ENCODE measurements around the gene AVP. TPM values are rescaled to one million over a fixed set of nuclear protein-coding genes. Genes with fewer than 3 reads are reported as not detected.
"Not testable (repeated sequence)": the region's sequence is repeated elsewhere in the genome, so short reads cannot be mapped to it uniquely, and the experiment has no call there.

Gene AVP
- total RNA-seq, 1 experiment from 2014 or later = not detected

DNA sequence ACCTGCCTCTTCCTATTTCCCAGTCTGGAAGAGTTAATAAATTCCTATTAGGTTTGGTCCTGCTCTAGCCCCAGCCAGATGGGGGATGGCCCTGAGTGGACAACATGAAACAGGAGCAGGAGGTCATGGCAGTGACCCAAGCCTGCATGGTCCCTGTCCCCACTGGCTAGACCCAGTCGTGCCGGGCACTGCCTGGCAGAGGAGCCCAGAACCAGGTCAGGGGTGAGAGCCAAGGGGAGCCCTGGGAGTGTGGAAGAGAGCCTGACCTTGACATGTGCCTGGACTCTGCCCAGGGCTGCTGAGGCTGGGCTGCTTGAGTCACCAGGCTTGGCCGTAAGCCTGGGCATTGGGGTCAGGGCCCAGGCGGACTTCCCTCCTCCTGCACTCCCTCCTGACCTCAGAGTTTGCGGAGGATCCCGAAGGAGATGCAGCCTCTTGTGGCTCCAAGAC is 3.6 kb downstream of the AVP start:
- Histone ChIP-seq H3K9me3 (replicated peaks) (no peaks in the 10 kb centered on the region), H3K27ac (no peak overlapping the region), H3K4me3 (no peak overlapping the region), H3K36me3 (no peaks in the 10 kb centered on the region), H3K4me1 (no peaks in the 10 kb centered on the region), H3K27me3 (no peaks in the 10 kb centered on the region)
- DNase-seq = no peak

DNA sequence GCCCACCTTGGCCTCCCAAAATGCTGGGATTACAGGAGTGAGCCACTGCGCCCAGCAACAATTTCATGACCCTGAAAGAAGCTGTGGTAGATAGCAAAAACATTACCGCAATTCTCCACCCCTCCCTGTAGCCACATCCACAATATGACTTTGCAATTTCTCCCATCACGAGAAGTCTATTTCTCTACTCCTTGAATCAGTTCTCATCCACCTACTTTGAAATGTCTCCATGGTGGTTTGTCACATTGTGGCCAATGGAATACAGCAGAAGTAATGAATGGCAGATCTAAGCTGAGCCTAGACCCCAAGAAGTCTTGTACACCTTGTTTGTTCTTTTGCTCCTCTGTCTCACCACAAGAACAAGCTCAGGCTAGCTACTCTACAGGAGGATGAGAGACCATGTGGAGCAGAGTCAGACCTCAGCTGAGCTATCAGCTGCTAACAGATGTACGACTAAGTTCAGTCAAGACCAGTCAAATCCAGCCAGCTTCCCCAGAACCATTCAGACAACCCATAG is 6.8 kb downstream of the AVP start:
- no peaks in the 10 kb centered on the region for H3K27me3 ChIP-seq
- no peak overlapping the region for H3K4me3 ChIP-seq
- H3K9me3 ChIP-seq (replicated peaks) = no peaks in the 10 kb centered on the region
- no peaks in the 10 kb centered on the region for H3K4me1 ChIP-seq
- no peak for DNase-seq
- no peak overlapping the region for H3K27ac ChIP-seq
- no peaks in the 10 kb centered on the region for H3K36me3 ChIP-seq

GRCh38 chr20:3075315-3075714 is 9.2 kb downstream of the AVP start:
- H3K4me1 ChIP-seq; DNase-seq; H3K27ac ChIP-seq; H3K9me3 ChIP-seq (replicated peaks); H3K36me3 ChIP-seq; H3K4me3 ChIP-seq; H3K27me3 ChIP-seq: not testable (repeated sequence)

- Histone ChIP-seq H3K36me3 (no peaks in the 10 kb centered on the region), H3K27me3 (no peaks in the 10 kb centered on the region), H3K9me3 (replicated peaks) (no peaks in the 10 kb centered on the region), H3K27ac (no peak overlapping the region), H3K4me3 (no peak overlapping the region), H3K4me1 (no peaks in the 10 kb centered on the region)
- no peak for DNase-seq
These were observed 9.7 kb downstream of the AVP start for GRCh38 chr20:3074812-3075211.

- H3K27me3 ChIP-seq; H3K27ac ChIP-seq; H3K4me1 ChIP-seq; DNase-seq; H3K4me3 ChIP-seq; H3K9me3 ChIP-seq (replicated peaks); H3K36me3 ChIP-seq: not testable (repeated sequence)
These were observed 11.3 kb downstream of the AVP start for GRCh38 chr20:3073251-3073643.

GRCh38 chr20:3072530-3073250 is 11.8 kb downstream of the AVP start:
- Histone ChIP-seq H3K27ac (no peak overlapping the region), H3K27me3 (no peaks in the 10 kb centered on the region), H3K36me3 (no peaks in the 10 kb centered on the region), H3K4me1 (0 out of 2 replicates have a peak, but pooled peaks cover 2% of the 10 kb centered on the region), H3K4me3 (no peak overlapping the region), H3K9me3 (replicated peaks) (no peaks in the 10 kb centered on the region)
- no peak for DNase-seq

- no peaks in the 10 kb centered on the region for H3K27me3 ChIP-seq
- H3K36me3 ChIP-seq = no peaks in the 10 kb centered on the region
- DNase-seq = no peak
- H3K4me3 ChIP-seq = no peak within 1 kb of the TSS
- H3K4me1 ChIP-seq = 0 out of 2 replicates have a peak, but pooled peaks cover 2% of the 10 kb centered on the region
- no peaks in the 10 kb centered on the region for H3K9me3 ChIP-seq (replicated peaks)
- no peak within 1 kb of the TSS for H3K27ac ChIP-seq
These were observed 12.7 kb downstream of the AVP start, which contains the start of gene OXT for GRCh38 chr20:3071610-3072529. TSS of gene OXT (plus strand) at chr20:3071620. CDS start at chr20:3071656, 36 bp downstream.

DNA sequence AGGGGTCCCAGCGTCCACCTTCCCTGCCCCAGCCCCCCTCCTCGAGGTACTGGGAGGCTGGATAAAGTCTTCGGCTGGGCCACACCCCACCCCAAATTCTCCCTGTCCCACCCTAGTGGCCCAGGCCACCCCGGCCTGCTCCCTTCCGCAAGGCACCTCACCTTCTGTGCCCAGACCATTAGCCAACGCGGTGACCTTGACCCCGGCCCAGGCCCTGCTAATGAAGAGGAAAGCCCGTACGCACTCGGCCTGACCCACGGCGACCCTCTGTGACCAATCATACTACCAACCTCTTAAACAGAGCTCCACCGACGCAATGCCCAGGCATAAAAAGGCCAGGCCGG is 13.3 kb downstream of the AVP start:
- Histone ChIP-seq H3K9me3 (replicated peaks) (no peaks in the 10 kb centered on the region), H3K36me3 (no peaks in the 10 kb centered on the region), H3K4me3 (no peak overlapping the region), H3K4me1 (0 out of 2 replicates have a peak, but pooled peaks cover 2% of the 10 kb centered on the region), H3K27me3 (no peaks in the 10 kb centered on the region), H3K27ac (no peak overlapping the region)
- no peak for DNase-seq

GRCh38 chr20:3070725-3071124 is 13.8 kb downstream of the AVP start:
- Histone ChIP-seq H3K36me3 (no peaks in the 10 kb centered on the region), H3K9me3 (replicated peaks) (no peaks in the 10 kb centered on the region), H3K4me1 (0 out of 2 replicates have a peak, but pooled peaks cover 2% of the 10 kb centered on the region), H3K27me3 (no peaks in the 10 kb centered on the region), H3K27ac (no peak overlapping the region), H3K4me3 (no peak overlapping the region)
- no peak for DNase-seq

DNA sequence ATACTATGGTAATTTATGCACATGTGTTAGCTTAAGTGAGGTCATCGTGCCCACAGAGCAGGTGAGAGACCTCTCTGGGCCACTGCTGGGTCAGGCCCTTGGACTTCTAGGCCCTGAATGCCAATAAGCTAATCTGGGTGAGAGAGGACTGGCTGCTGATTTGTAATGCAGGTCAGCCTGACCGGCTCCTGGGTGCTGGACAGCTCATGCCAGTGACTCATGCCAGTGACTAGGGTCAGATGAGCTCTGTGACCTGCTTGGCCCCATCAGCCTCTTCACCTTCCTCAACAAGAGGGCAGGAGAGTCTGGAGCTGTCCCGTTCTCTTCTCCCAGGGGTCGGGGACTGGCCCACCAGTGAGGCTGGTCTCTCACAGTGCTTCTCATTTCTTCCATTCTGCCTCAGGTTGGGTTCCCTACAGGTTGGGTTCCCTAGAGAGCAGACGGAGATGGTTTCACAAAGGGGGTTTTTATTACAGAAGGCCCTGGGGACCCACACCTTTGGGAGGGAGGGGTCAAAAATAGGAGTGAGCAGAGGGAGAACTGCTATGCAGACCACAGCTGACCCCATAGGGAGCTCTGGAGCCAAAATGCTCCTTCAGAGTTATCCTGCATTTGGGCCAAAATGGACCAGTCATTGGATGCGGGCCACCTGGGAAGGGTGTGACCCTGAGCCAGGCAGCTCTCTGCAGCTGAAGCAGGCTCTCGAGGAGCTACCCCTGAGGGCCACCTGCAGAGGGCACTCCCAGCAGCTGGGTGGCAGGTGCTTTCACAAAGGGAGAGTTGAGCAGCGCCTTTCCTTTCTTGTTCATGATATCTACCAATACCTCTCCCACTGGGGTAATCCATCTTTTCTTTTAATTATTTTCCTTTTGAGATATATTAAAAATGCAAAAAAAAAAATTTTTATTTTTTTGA is 15.3 kb downstream of the AVP start:
- Histone ChIP-seq H3K27ac (no peak overlapping the region), H3K27me3 (no peaks in the 10 kb centered on the region), H3K4me3 (no peak overlapping the region), H3K36me3 (no peaks in the 10 kb centered on the region), H3K4me1 (0 out of 2 replicates have a peak, but pooled peaks cover 2% of the 10 kb centered on the region), H3K9me3 (replicated peaks) (no peaks in the 10 kb centered on the region)
- DNase-seq = no peak

GRCh38 chr20:3068075-3068474 is 16.4 kb downstream of the AVP start:
- peak in 1 of 2 experiments; percentile 32 for DNase-seq
- Histone ChIP-seq H3K27ac (no peak overlapping the region), H3K4me3 (no peak overlapping the region)

GRCh38 chr20:3067139-3068014 is 17.1 kb downstream of the AVP start:
- Histone ChIP-seq H3K9me3 (replicated peaks) (no peaks in the 10 kb centered on the region), H3K4me3 (no peak overlapping the region), H3K27me3 (no peaks in the 10 kb centered on the region), H3K27ac (no peak overlapping the region), H3K4me1 (0 out of 2 replicates have a peak, but pooled peaks cover 2% of the 10 kb centered on the region), H3K36me3 (no peaks in the 10 kb centered on the region)
- DNase-seq = no peak

More at GRCh38 chr20:3068075-3068474, 16.4 kb downstream of the AVP start:
- Histone ChIP-seq H3K27me3 (no peaks in the 10 kb centered on the region), H3K4me1 (0 out of 2 replicates have a peak, but pooled peaks cover 2% of the 10 kb centered on the region), H3K36me3 (no peaks in the 10 kb centered on the region), H3K9me3 (replicated peaks) (no peaks in the 10 kb centered on the region)

GRCh38 chr20:3064119-3064518 is 20.4 kb downstream of the AVP start:
- H3K27ac ChIP-seq; DNase-seq; H3K9me3 ChIP-seq (replicated peaks); H3K36me3 ChIP-seq; H3K4me1 ChIP-seq; H3K4me3 ChIP-seq; H3K27me3 ChIP-seq: not testable (repeated sequence)
